DMS114 treated with DMSO at 0.1 percent for 48 hours (cell line): Measurements from ENCODE around the gene PAPPA.

Source experiments
- DNase-seq: peaks from one replicate; lab custom pipeline; 2025; ENCODE audit not compliant: unreplicated experiment; lab: John Stamatoyannopoulos, UW

Gene PAPPA

GRCh38 chr9:116181853-116182610, 28.4 kb downstream of the PAPPA start:
- DNase-seq: no peak

- no peak for DNase-seq
Measured at GRCh38 chr9:116182876-116183275, 29.3 kb downstream of the PAPPA start.

- DNase-seq: no peak
Measured at GRCh38 chr9:116187570-116188170, 34.1 kb downstream of the PAPPA start.

- DNase-seq: no peak
Measured at GRCh38 chr9:116189683-116190082, 36.1 kb downstream of the PAPPA start.

- no peak for DNase-seq
Measured at GRCh38 chr9:116190637-116191396, 37.2 kb downstream of the PAPPA start.

- no peak for DNase-seq
Measured at GRCh38 chr9:116191576-116192415, 38.2 kb downstream of the PAPPA start.

GRCh38 chr9:116193636-116194035, 40.0 kb downstream of the PAPPA start:
- no peak for DNase-seq

- DNase-seq: no peak
Measured at GRCh38 chr9:116196806-116197205, 43.2 kb downstream of the PAPPA start.

GRCh38 chr9:116198344-116198743, 44.8 kb downstream of the PAPPA start:
- DNase-seq: no peak

- no peak for DNase-seq
Measured at GRCh38 chr9:116202219-116202912, 48.8 kb downstream of the PAPPA start.

- no peak for DNase-seq
Measured at GRCh38 chr9:116204252-116204882, 50.8 kb downstream of the PAPPA start.

GRCh38 chr9:116207371-116208111, 54.0 kb downstream of the PAPPA start:
- DNase-seq: no peak

GRCh38 chr9:116208417-116209232, 55.0 kb downstream of the PAPPA start:
- no peak for DNase-seq

GRCh38 chr9:116209414-116210116, 56.0 kb downstream of the PAPPA start:
- DNase-seq: no peak

- DNase-seq: no peak
Measured at GRCh38 chr9:116212986-116213692, 59.5 kb downstream of the PAPPA start.

- no peak for DNase-seq
Measured at GRCh38 chr9:116213693-116214047, 60.1 kb downstream of the PAPPA start.

GRCh38 chr9:116218399-116218798, 64.8 kb downstream of the PAPPA start:
- DNase-seq: no peak
